GM19351 (cell line): ENCODE data around the gene PYGM.

ENCODE experiments used
- ATAC-seq: cut with Tn5 transposase; IDR thresholded peaks from one replicate; pipeline ENCODE4 v1.9.1; 2021; ENCODE audit warnings: mild to moderate bottlenecking, moderate library complexity; ENCODE audit not compliant: unreplicated experiment

The PYGM gene

GRCh38 chr11:64792482-64792881 lies 32.7 kb upstream of the PYGM start:
- no peak for ATAC-seq

GRCh38 chr11:64791781-64792291 lies 32.1 kb upstream of the PYGM start:
- no peak for ATAC-seq

GRCh38 chr11:64790205-64791095 lies 30.7 kb upstream of the PYGM start:
- ATAC-seq = no peak

GRCh38 chr11:64789331-64790204 lies 29.8 kb upstream of the PYGM start:
- no peak for ATAC-seq

GRCh38 chr11:64788321-64789215 lies 28.8 kb upstream of the PYGM start:
- no peak for ATAC-seq

GRCh38 chr11:64787526-64788320 lies 27.9 kb upstream of the PYGM start:
- ATAC-seq = no peak

- ATAC-seq = no peak
Observed at GRCh38 chr11:64786308-64786707, 26.5 kb upstream of the PYGM start.

GRCh38 chr11:64784813-64785581 lies 25.2 kb upstream of the PYGM start:
- ATAC-seq = no peak

- ATAC-seq = peak; percentile 82
Observed at GRCh38 chr11:64778473-64779298, 18.9 kb upstream of the PYGM start, which contains the start of gene SF1. Gene SF1, minus strand, starts transcription at chr11:64778542. Its CDS starts 150 bp downstream, at chr11:64778392.

GRCh38 chr11:64778223-64778472 lies 18.4 kb upstream of the PYGM start:
- peak; percentile 3 for ATAC-seq

- ATAC-seq = no peak
Observed at GRCh38 chr11:64777449-64778222, 17.9 kb upstream of the PYGM start.

- ATAC-seq = no peak
Observed at GRCh38 chr11:64776875-64777274, 17.1 kb upstream of the PYGM start.

- no peak for ATAC-seq
Observed at GRCh38 chr11:64776425-64776824, 16.7 kb upstream of the PYGM start.

- ATAC-seq = no peak
Observed at GRCh38 chr11:64774144-64774543, 14.4 kb upstream of the PYGM start.

- ATAC-seq = no peak
Observed at GRCh38 chr11:64772303-64773018, 12.7 kb upstream of the PYGM start.

- ATAC-seq = no peak
Observed at GRCh38 chr11:64771861-64772260, 12.1 kb upstream of the PYGM start.

- ATAC-seq = no peak
Observed at GRCh38 chr11:64770120-64770519, 10.3 kb upstream of the PYGM start.
